ENCODE data around the gene LIX1L.
A peak's percentile ranks its signal among the peaks of the same experiment; 100 is the strongest.

The LIX1L gene

GRCh38 chr1:145963265-145964019, 5.6 kb upstream of the LIX1L start:
- no peak for DNase-seq (ENCODE audit: low read depth in 2 of 2)

GRCh38 chr1:145962157-145963102, 4.6 kb upstream of the LIX1L start:
- DNase-seq (ENCODE audit: low read depth in 2 of 2), result no peak

- peak; percentile 50 to 63 for DNase-seq (ENCODE audit: low read depth in 2 of 2)
Measured at GRCh38 chr1:145961425-145962156, 3.8 kb upstream of the LIX1L start.

- no peak for DNase-seq (ENCODE audit: low read depth in 2 of 2)
Measured at GRCh38 chr1:145961109-145961424, 3.2 kb upstream of the LIX1L start.

- peak in 1 of 2 donors; percentile 31 for DNase-seq (ENCODE audit: low read depth in 2 of 2)
Measured at GRCh38 chr1:145960468-145961108, 2.8 kb upstream of the LIX1L start.

- DNase-seq (ENCODE audit: low read depth in 2 of 2), result no peak
Measured at GRCh38 chr1:145959957-145960467, 2.2 kb upstream of the LIX1L start.

- DNase-seq (ENCODE audit: low read depth in 2 of 2), result no peak
Measured at GRCh38 chr1:145959333-145959732, 1.5 kb upstream of the LIX1L start.

GRCh38 chr1:145958734-145959133, 917 bp upstream of the LIX1L start:
- no peak for DNase-seq (ENCODE audit: low read depth in 2 of 2)

- DNase-seq (ENCODE audit: low read depth in 2 of 2), result no peak
Measured at GRCh38 chr1:145956781-145957442, 905 bp downstream of the LIX1L start.

GRCh38 chr1:145956361-145956760, 1.5 kb downstream of the LIX1L start:
- no peak for DNase-seq (ENCODE audit: low read depth in 2 of 2)

DNA sequence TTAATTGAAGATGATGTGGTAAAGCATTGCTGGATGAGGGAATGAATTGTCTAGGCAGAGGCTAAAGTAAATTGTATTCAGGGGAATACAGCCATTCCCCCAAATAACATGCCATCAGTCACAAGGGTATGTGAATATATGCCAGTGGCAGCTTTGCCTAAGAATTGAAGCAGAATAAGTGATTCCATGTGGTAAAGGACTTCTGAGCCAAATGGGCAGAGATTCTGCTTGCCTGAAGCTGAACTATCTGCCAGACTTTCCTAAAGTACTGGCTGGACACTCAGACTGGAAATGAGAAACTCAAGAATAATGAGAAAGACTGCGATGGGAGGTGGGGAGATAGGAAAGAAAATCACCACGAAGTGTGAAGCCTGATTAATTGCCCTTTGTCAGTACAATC, 2.4 kb downstream of the LIX1L start:
- no peak for DNase-seq (ENCODE audit: low read depth in 2 of 2)

GRCh38 chr1:145953861-145954260, 4.0 kb downstream of the LIX1L start:
- no peak for DNase-seq (ENCODE audit: low read depth in 2 of 2)

DNA sequence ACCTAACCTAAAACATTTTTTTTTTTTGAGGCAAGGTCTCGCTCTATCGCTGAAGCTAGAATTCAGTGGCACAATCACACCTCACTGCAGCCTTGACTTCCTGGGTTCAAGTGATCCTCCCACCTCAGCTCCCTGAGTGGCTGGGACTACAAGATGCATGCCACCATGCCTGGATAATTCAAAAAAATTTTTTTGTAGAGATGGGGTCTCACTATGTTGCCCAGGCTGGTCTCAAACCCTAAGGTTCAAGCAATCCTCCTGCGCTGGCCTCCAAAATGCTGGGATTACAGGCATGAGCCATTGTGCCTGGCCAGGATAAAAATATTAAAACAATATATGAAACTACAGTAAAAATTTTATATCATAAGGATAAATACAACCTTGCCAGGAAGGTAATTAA, 4.9 kb downstream of the LIX1L start:
- no peak for DNase-seq (ENCODE audit: low read depth in 2 of 2)

GRCh38 chr1:145951526-145951925, 6.3 kb downstream of the LIX1L start:
- no peak for DNase-seq (ENCODE audit: low read depth in 2 of 2)

DNA sequence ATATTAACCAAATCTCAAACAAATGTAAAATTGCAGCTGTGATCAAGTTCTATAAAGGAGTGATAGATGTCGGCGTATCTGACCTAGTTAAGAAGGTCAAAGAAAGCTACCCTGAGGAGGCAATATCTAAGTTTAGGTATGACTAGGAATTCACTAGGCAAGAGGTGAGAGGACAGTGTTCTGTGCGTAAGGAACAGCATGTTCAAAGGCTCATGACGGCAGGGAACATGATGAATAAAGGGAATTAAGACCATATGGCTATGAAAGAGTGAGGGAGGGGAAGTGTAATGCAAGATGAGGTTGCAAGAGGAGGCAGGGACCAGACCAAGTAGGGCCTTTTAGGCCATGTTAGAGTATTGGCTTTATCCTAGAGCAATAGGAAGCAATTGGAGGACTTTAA, 8.6 kb downstream of the LIX1L start:
- no peak for DNase-seq (ENCODE audit: low read depth in 2 of 2)

DNA sequence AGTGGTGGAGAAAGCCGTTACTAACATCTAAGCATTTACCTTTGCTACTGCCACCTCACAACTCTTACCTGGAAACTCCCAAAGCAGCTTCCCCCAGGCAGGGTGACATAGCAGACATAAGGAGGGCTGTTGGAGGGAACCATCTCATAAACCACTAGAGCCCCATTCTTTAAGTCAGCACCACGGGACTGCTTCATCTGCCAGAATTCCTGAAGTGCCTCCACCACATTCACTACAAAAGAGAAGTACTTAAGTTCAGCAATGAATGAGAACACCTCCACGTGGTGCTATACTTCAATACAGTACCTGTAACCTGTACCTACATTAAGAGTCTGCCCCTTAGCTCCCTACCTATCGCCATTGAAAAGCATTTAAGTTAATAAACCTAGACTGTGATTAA, 10.3 kb downstream of the LIX1L start:
- DNase-seq (ENCODE audit: low read depth in 2 of 2), result no peak

DNA sequence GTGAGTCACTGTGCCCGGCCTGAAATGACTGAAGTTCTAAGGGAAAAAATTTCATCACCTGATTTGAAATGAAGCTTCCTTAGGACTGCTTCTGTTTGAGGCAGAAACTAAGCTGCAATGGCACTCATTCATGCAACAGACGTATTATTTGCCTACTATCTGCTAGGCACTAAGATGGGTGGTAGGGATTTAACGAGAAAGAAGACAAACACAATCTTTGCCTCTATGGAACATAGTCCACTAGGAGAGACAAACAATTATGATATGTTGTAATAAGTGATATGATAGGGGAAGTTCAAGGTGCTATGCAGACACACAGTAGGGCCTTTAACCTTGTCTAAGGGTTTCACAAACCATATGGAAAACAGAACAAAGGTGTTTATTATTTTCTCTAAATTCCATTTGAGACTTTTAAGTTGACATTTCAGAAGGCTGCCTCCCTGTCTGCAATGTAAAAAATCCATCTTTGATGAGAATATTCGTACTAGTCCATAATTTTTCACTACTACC, 11.3 kb downstream of the LIX1L start:
- no peak for DNase-seq (ENCODE audit: low read depth in 2 of 2)

DNA sequence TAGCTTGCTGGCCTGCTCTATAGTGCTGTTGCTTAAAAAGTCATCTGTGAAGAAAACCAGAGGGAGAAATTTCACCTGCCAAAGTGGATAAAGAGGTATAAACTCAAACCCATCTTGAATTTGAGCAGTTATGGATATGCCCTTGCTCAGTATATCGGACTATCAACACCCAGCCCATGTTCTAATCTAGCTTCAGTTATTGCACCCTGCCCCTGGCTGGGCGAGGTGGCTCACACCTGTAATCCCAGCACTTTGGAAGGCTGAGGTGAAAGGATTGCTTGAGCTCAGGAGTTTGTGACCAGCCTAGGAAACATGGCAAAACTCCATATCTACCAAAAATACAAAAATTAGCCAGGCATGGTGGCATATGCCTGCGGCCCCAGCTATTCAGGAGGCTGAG, 13.3 kb downstream of the LIX1L start:
- DNase-seq (ENCODE audit: low read depth in 2 of 2), result no peak

DNA sequence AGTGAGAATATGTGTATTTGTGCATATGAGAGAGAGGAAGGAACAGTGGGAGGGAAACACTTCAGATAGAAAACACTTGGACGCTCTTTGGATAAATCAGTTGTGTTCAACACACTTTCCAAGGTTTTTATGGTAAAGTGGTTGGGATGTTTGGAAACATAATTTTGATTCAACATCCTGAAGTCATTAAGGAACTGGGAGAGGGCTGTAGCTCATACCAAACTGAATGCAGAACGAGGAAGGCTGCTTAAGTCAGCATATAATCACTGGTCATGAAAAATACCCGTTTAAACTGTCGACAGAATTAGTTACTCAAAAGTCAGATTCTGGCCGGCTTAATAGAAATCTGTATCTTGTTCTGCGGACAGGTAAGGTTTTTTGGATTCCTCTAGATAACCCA, 14.9 kb downstream of the LIX1L start:
- no peak for DNase-seq (ENCODE audit: low read depth in 2 of 2)

DNA sequence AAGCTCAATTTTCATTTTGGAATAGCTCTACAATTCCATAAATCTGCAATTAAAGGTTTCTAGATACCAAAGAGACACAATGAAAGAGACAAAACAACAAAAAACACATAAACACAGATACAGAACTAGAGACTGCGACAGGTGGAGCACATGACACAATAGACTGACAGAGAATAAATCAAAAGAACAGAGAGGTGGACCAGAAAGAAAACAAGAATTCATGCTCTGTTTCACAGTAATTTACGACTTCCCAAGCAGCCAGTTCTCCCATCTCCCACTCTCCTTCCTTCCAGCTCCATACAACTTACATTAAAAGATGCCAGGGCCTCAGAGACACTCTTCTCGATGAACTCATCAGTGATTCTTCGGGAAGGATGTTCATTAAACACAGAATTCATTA, 15.4 kb downstream of the LIX1L start:
- DNase-seq (ENCODE audit: low read depth in 2 of 2), result no peak

DNA sequence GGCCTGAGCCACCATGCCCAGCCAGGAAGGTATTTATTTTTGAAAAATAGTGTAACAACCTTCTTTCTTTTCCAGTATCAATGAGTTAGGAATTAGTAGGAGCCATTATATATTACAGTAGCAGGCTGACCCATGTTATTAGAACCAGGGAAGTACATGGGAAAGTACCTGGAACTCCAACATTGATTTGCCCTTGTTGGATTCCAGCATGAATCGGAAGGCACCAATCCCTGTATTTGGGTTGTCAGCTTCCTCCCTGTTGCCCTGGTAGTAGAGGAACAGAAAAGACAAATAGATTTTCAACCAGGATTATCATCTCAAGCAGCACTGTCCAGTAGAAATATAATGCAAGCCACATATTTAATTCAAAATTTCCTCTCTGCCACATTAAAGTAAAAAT, 20.4 kb downstream of the LIX1L start:
- no peak for DNase-seq (ENCODE audit: low read depth in 2 of 2)

All from stimulated activated CD4-positive, alpha-beta T cell treated with anti-CD3 and anti-CD28 coated beads, Interleukin-4, amount 100 ng/mL, for 48 hours (primary cell).